H7 (cell line): ENCODE data around the gene ARHGAP22. TPM values are rescaled to one million over a fixed set of nuclear protein-coding genes. Genes with fewer than 3 reads are reported as not detected.

Experiments
- DNase-seq: peaks from one replicate; pipeline ENCODE4 v3.0.0; 2012
- H3K27me3 ChIP-seq: 2 replicates; pipeline ENCODE4 v1.6.0; 2011; ENCODE audit warnings: mild to moderate bottlenecking, low read length; ENCODE audit not compliant: control insufficient read depth, insufficient read depth
- H3K36me3 ChIP-seq: replicated peaks from 2 replicates; pipeline ENCODE4 v1.5.1; 2011; ENCODE audit warnings: low read length; ENCODE audit not compliant: control insufficient read depth, insufficient read depth
- H3K4me3 ChIP-seq: 2 replicates; pipeline ENCODE4 v1.5.1; 2011; ENCODE audit warnings: low read depth, mild to moderate bottlenecking, control low read depth, low read length, moderate library complexity; ENCODE audit not compliant: insufficient read depth
- total RNA-seq: library from RNA; depleted of rRNA; stranded (reverse); fragments of >200 nt; shearing (Covaris generic); gene quantifications from 2 replicates; pipeline ENCODE4 v1.2.3, GENCODE V29; 2014; rRNA removed

The ARHGAP22 gene
- total RNA-seq, 1 experiment from 2014 or later = 9.1 TPM

- Histone ChIP-seq H3K27me3 (no peaks in the 10 kb centered on the region), H3K36me3 (no peaks in the 10 kb centered on the region), H3K4me3 (no peak overlapping the region)
- no peak for DNase-seq
Measured at GRCh38 chr10:48398261-48398660, 206.6 kb downstream of the ARHGAP22 start.

Other genes starting within 250 kb of the ARHGAP22 start
- gene WDFY4, start 79.8 kb upstream of the ARHGAP22 start, total RNA-seq = not detected in 2 replicates